GM23248 (cell line): ENCODE results near the gene SERPINB5.

Experiments
- EZH2 ChIP-seq: fragments of 200-600 bp; sonication (generic); IDR thresholded peaks from 2 replicates; pipeline ENCODE4 v1.6.1; 2018; ENCODE audit warnings: antibody characterized with exemption, mild to moderate bottlenecking; ENCODE audit not compliant: insufficient read depth, poor library complexity, severe bottlenecking
- EZH2phosphoT487 ChIP-seq: fragments of 200-600 bp; sonication (generic); IDR thresholded peaks from 2 replicates; pipeline ENCODE4 v1.6.1; 2018; ENCODE audit warnings: antibody characterized with exemption, moderate library complexity, mild to moderate bottlenecking, low read depth; ENCODE audit not compliant: insufficient read depth

- TF ChIP-seq EZH2 (no peak), EZH2phosphoT487 (no peak)
Observed at GRCh38 chr18:63539904-63540510, 63.2 kb downstream of the SERPINB5 start.
